Measurements from ENCODE around the gene ARFGAP1. TPM values are rescaled to one million over a fixed set of nuclear protein-coding genes. Genes with fewer than 3 reads are reported as not detected.
A peak's percentile ranks its signal among the peaks of the same experiment; 100 is the strongest.

Gene ARFGAP1
- total RNA-seq, 1 donor from 2014 or later = 66.2 TPM

DNA sequence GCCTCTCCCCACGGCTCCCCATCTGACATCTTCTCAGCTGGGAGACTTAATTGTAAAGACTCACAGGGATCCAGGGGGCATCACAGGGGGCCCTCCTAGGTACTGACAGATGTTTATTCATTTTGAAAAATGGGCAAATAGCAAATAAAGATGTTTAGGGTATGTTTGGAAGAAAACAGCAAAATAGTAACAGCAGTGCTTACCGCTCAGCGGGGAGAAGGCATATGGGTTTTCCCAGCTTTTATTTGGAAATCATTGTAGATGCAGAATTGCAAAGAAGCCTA is 39.6 kb upstream of the ARFGAP1 start:
- intact Hi-C loops (cut with DNase I) = no loop called here
- no peaks in the 10 kb centered on the region for H3K4me1 ChIP-seq
- TF ChIP-seq, protein P1, sequence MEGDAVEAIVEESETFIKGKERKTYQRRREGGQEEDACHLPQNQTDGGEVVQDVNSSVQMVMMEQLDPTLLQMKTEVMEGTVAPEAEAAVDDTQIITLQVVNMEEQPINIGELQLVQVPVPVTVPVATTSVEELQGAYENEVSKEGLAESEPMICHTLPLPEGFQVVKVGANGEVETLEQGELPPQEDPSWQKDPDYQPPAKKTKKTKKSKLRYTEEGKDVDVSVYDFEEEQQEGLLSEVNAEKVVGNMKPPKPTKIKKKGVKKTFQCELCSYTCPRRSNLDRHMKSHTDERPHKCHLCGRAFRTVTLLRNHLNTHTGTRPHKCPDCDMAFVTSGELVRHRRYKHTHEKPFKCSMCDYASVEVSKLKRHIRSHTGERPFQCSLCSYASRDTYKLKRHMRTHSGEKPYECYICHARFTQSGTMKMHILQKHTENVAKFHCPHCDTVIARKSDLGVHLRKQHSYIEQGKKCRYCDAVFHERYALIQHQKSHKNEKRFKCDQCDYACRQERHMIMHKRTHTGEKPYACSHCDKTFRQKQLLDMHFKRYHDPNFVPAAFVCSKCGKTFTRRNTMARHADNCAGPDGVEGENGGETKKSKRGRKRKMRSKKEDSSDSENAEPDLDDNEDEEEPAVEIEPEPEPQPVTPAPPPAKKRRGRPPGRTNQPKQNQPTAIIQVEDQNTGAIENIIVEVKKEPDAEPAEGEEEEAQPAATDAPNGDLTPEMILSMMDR (IDR thresholded peaks at IDR 0.05) = no peak
- DNase-seq (no peak), ATAC-seq (no peak)
- H3K9me3 ChIP-seq = no peaks in the 10 kb centered on the region
- H3K4me3 ChIP-seq = no peak overlapping the region
- H3K36me3 ChIP-seq = no peaks in the 10 kb centered on the region
- no peak overlapping the region for H3K27ac ChIP-seq
- peaks cover 73% of the 10 kb centered on the region for H3K27me3 ChIP-seq (ENCODE audit: low read depth)

GRCh38 chr20:63233924-63234323 is 38.7 kb upstream of the ARFGAP1 start:
- Histone ChIP-seq H3K9me3 (no peaks in the 10 kb centered on the region), H3K4me1 (no peaks in the 10 kb centered on the region), H3K4me3 (no peak overlapping the region), H3K27me3 (ENCODE audit: low read depth) (peaks cover 64% of the 10 kb centered on the region), H3K27ac (no peak overlapping the region), H3K36me3 (no peaks in the 10 kb centered on the region)
- DNase-seq (no peak), ATAC-seq (no peak)
- intact Hi-C loops (cut with DNase I) = no loop called here
- TF ChIP-seq, protein P1 (IDR thresholded peaks at IDR 0.05) = no peak

DNA sequence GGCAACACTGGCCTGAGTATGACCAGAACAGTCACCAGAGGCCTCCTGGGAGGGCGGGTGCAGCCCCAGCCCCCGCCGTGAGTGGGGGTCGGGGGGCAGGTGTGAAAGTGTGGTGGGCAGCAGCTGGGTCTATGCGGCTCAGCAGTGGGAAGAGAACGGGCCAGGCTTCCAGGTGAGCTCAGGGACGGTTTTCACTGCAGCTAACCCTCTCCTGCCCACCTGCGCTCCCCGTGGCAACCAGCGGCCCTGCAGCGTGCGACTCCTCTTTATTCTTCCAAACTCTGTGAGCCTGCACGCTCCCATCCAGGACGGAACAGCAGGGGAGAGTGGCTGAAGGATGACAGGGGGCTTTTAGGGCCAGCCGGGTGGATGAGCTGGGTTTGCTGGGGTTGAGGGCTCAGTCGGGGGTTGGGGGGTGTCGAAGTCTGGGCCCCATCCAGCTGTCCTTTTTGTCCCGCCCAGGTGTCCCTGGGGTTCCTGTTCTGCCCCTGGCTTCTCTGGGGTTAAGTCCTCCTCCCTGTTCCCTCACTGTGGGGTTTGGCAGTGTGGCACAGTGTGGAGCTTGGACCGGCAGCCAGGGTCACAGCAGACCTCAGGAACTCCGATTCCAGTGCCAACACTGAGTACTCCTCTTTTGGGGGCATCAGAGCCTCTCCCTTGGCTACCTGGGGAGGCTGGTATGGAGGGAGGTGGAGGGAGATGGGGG is 37.8 kb upstream of the ARFGAP1 start:
- no peak overlapping the region for H3K27ac ChIP-seq
- peaks cover 56% of the 10 kb centered on the region for H3K27me3 ChIP-seq (ENCODE audit: low read depth)
- no peaks in the 10 kb centered on the region for H3K9me3 ChIP-seq
- H3K4me1 ChIP-seq = no peaks in the 10 kb centered on the region
- DNase-seq = no peak
- H3K4me3 ChIP-seq = no peak overlapping the region
- H3K36me3 ChIP-seq = no peaks in the 10 kb centered on the region
- TF ChIP-seq, protein P1 (IDR thresholded peaks at IDR 0.05) = peak; percentile 17
- no peak for ATAC-seq
- intact Hi-C loops (cut with DNase I) = no loop called here

DNA sequence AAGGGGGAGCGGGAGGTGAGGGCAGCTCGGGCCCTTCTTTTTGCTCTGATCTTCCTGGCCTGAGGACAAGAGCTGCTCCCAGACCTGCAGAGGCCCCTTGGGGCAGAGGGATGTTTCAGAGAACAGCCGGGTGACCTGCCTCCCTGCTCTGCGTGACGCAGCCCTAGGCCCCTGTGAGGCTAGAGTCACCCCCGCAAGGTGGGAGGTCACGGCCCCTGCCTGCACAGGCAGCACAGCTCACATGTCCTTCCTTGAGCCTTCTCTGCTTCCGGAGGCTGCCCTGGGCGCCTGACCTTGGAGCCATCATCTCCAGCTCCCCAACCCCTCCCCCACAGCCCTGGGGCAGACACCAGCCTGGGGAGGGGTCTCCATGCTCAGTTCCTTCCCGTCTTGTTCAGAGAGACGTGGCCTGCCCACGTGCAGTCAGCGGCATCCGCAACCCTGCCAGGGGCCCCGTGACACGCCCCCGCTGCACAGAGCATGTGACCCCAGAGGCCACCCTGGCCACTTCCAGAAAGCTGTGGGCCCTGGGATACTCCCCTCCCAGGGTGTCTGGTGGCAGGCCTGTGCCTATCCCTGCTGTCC is 37.1 kb upstream of the ARFGAP1 start, which contains the start of gene BIRC7:
Gene BIRC7, plus strand, starts transcription at position 507 of the 585 bp plus-strand sequence. CDS start 192 bp downstream, outside the sequence.
- Histone ChIP-seq H3K9me3 (no peaks in the 10 kb centered on the region), H3K27ac (no peak within 1 kb of the TSS), H3K4me3 (no peak within 1 kb of the TSS), H3K27me3 (ENCODE audit: low read depth) (peaks cover 51% of the 10 kb centered on the region), H3K36me3 (no peaks in the 10 kb centered on the region), H3K4me1 (no peaks in the 10 kb centered on the region)
- intact Hi-C loops (cut with DNase I) = no loop called here
- peak; percentile 69 for DNase-seq
- TF ChIP-seq, protein P1 (IDR thresholded peaks at IDR 0.05) = no peak
- peak in 1 of 2 donors; percentile 12 for ATAC-seq

DNA sequence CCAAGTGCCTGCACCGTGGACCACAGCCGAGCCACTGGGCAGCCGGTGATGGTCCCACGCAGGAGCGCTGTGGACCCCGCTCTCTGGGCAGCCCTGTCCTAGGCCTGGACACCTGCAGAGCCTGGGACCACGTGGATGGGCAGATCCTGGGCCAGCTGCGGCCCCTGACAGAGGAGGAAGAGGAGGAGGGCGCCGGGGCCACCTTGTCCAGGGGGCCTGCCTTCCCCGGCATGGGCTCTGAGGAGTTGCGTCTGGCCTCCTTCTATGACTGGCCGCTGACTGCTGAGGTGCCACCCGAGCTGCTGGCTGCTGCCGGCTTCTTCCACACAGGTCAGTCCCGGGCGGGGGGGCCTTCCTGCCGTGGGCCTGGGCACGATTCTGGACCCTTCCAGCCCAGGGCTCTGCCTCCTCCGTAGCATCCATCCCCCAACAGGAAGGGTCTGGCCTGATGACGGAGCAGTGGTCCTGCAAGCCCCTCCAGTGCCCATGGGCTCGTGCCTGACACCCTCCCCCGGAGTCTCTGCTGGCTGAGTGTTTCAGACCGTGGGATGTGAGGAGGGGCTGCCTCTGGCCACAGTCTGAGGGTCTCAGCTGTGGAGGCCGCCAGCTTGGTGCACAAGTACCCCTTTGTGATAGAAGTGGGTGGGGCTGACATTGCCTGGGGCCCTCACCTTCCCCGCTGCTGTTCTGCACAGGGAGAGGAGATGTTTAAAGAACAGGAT is 36.3 kb upstream of the ARFGAP1 start:
- Histone ChIP-seq H3K27ac (no peak overlapping the region), H3K27me3 (ENCODE audit: low read depth) (peaks cover 45% of the 10 kb centered on the region), H3K4me1 (no peaks in the 10 kb centered on the region), H3K9me3 (no peaks in the 10 kb centered on the region), H3K36me3 (no peaks in the 10 kb centered on the region), H3K4me3 (no peak overlapping the region)
- DNase-seq = no peak
- no peak for ATAC-seq
- intact Hi-C loops (cut with DNase I) = no loop called here
- TF ChIP-seq, protein P1 (IDR thresholded peaks at IDR 0.05) = no peak

Data from lower lobe of right lung (tissue), 2 donors.